H9 (cell line): ENCODE measurements around the gene ADAMTS13. TPM values are rescaled to one million over a fixed set of nuclear protein-coding genes. Genes with fewer than 3 reads are reported as not detected.

ENCODE experiments used
- DNase-seq: peaks from one replicate; pipeline ENCODE4 v3.0.0-alpha.2; 2017
- H2AFZ ChIP-seq: one replicate; pipeline ENCODE4 v1.6.1; 2013; ENCODE audit warnings: mild to moderate bottlenecking, low read length, control low read depth, moderate library complexity
- H2AK5ac ChIP-seq: 2 replicates; pipeline ENCODE4 v1.6.1; 2013; ENCODE audit warnings: low read length, control low read depth, mixed read lengths; ENCODE audit not compliant: insufficient read length
- H2BK120ac ChIP-seq: one replicate; pipeline ENCODE4 v1.6.1; 2013; ENCODE audit warnings: low read depth, mild to moderate bottlenecking, low read length, control low read depth, inconsistent platforms; ENCODE audit not compliant: poor library complexity, severe bottlenecking
- H2BK12ac ChIP-seq: 2 replicates; pipeline ENCODE4 v1.6.1; 2013; ENCODE audit warnings: low read length, control low read depth, mixed read lengths, low read depth; ENCODE audit not compliant: insufficient read length
- H2BK15ac ChIP-seq: 2 replicates; pipeline ENCODE4 v1.6.1; 2013; ENCODE audit warnings: low read depth, low read length, control low read depth
- H2BK20ac ChIP-seq: one replicate; pipeline ENCODE4 v1.6.1; 2013; ENCODE audit warnings: low read depth, mild to moderate bottlenecking, low read length, control low read depth, inconsistent platforms; ENCODE audit not compliant: poor library complexity, severe bottlenecking
- H2BK5ac ChIP-seq: 2 replicates; pipeline ENCODE4 v1.6.1; 2013; ENCODE audit warnings: low read length, control low read depth, mixed read lengths; ENCODE audit not compliant: insufficient read length
- H3K14ac ChIP-seq: 2 replicates; pipeline ENCODE4 v1.6.1; 2013; ENCODE audit warnings: low read length, control low read depth; ENCODE audit not compliant: insufficient read depth
- H3K18ac ChIP-seq: 2 replicates; pipeline ENCODE4 v1.6.1; 2013; ENCODE audit warnings: low read depth, mild to moderate bottlenecking, mixed read lengths, low read length, control low read depth; ENCODE audit not compliant: insufficient read length
- H3K23ac ChIP-seq: 2 replicates; pipeline ENCODE4 v1.6.1; 2013; ENCODE audit warnings: low read length, control low read depth, mixed read lengths, low read depth; ENCODE audit not compliant: insufficient read length
- H3K23me2 ChIP-seq: 2 replicates; pipeline ENCODE4 v1.6.1; 2013; ENCODE audit warnings: low read depth, mild to moderate bottlenecking, mixed read lengths, low read length, control low read depth; ENCODE audit not compliant: insufficient read length, poor library complexity, severe bottlenecking
- H3K27ac ChIP-seq: 2 replicates; pipeline ENCODE4 v1.5.1; 2013; ENCODE audit warnings: low read length, control low read depth, mixed read lengths, low read depth; ENCODE audit not compliant: insufficient read length
- H3K27me3 ChIP-seq: 2 replicates; pipeline ENCODE4 v1.6.1; 2013; ENCODE audit warnings: low read length, control low read depth, inconsistent platforms; ENCODE audit not compliant: insufficient read depth
- H3K4ac ChIP-seq: 2 replicates; pipeline ENCODE4 v1.6.1; 2013; ENCODE audit warnings: low read depth, mild to moderate bottlenecking, control low read depth, inconsistent platforms, low read length, moderate library complexity
- H3K4me1 ChIP-seq: 2 replicates; pipeline ENCODE4 v1.6.1; 2013; ENCODE audit warnings: low read length, control low read depth, inconsistent platforms; ENCODE audit not compliant: insufficient read depth
- H3K4me2 ChIP-seq: 2 replicates; pipeline ENCODE4 v1.6.1; 2013; ENCODE audit warnings: low read length, control low read depth, mixed read lengths; ENCODE audit not compliant: insufficient read length, insufficient read depth
- H3K56ac ChIP-seq: 2 replicates; pipeline ENCODE4 v1.6.1; 2013; ENCODE audit warnings: low read depth, mild to moderate bottlenecking, mixed read lengths, low read length, control low read depth; ENCODE audit not compliant: insufficient read length
- H3K79me1 ChIP-seq: 2 replicates; pipeline ENCODE4 v1.6.1; 2013; ENCODE audit warnings: low read depth, mild to moderate bottlenecking, moderate library complexity, low read length, control low read depth, inconsistent platforms; ENCODE audit not compliant: insufficient read depth, poor library complexity, severe bottlenecking
- H3K79me2 ChIP-seq: 2 replicates; pipeline ENCODE4 v1.6.1; 2013; ENCODE audit warnings: low read length, control low read depth, inconsistent platforms; ENCODE audit not compliant: insufficient read depth
- H3K9ac ChIP-seq: 2 replicates; pipeline ENCODE4 v1.6.1; 2013; ENCODE audit warnings: low read length, control low read depth, mixed read lengths; ENCODE audit not compliant: insufficient read length; ENCODE audit errors: extremely low read depth
- H3K9me3 ChIP-seq: one replicate; pipeline ENCODE4 v1.6.1; 2013; ENCODE audit warnings: low read depth, low read length, inconsistent platforms; ENCODE audit not compliant: control insufficient read depth
- H3T11ph ChIP-seq: one replicate; pipeline ENCODE4 v1.6.1; 2013; ENCODE audit warnings: mild to moderate bottlenecking, low read length, control low read depth, inconsistent platforms
- H4K20me1 ChIP-seq: one replicate; pipeline ENCODE4 v1.6.1; 2013; ENCODE audit not compliant: control insufficient read depth, insufficient read length, insufficient read depth
- H4K5ac ChIP-seq: 2 replicates; pipeline ENCODE4 v1.6.1; 2013; ENCODE audit warnings: low read depth, mild to moderate bottlenecking, mixed read lengths, low read length, control low read depth; ENCODE audit not compliant: insufficient read length
- H4K8ac ChIP-seq: replicated peaks from 2 replicates; pipeline ENCODE4 v1.6.1; 2013; ENCODE audit warnings: low read length, control low read depth, mixed read lengths, low read depth; ENCODE audit not compliant: insufficient read length
- H4K91ac ChIP-seq: 2 replicates; pipeline ENCODE4 v1.6.1; 2013; ENCODE audit warnings: low read depth, mild to moderate bottlenecking, moderate library complexity, mixed read lengths, low read length, control low read depth; ENCODE audit not compliant: insufficient read length
- H3K27ac Mint-ChIP-seq, 3 experiments: 2 replicates in 2 of 3; 3 replicates in 1 of 3; pipeline ENCODE4 v1.8.0; 2020 to 2021; ENCODE audit warnings: mixed read lengths in 3 of 3, mild to moderate bottlenecking in 1 of 3, moderate library complexity in 1 of 3
- H3K27me3 Mint-ChIP-seq: 2 replicates; pipeline ENCODE4 v1.8.0; 2021; ENCODE audit warnings: low read depth, mild to moderate bottlenecking, moderate library complexity, mixed read lengths
- H3K36me3 Mint-ChIP-seq, 3 experiments: 2 replicates in 2 of 3; 3 replicates in 1 of 3; pipeline ENCODE4 v1.8.0; 2020 to 2021; ENCODE audit warnings: low read depth in 3 of 3, mixed read lengths in 3 of 3; ENCODE audit not compliant: insufficient read depth in 1 of 3
- H3K4me1 Mint-ChIP-seq, 2 experiments: 2 replicates each; pipeline ENCODE4 v1.8.0; 2020; ENCODE audit warnings: mixed read lengths in 2 of 2
- H3K4me3 Mint-ChIP-seq, 2 experiments: 2 replicates in 1 of 2; 3 replicates in 1 of 2; pipeline ENCODE4 v1.8.0; 2020 to 2021; ENCODE audit warnings: mild to moderate bottlenecking in 2 of 2, mixed read lengths in 2 of 2, moderate library complexity in 1 of 2
- H3K9me3 Mint-ChIP-seq, 2 experiments: 2 replicates in 1 of 2; 3 replicates in 1 of 2; pipeline ENCODE4 v1.8.0; 2020; ENCODE audit warnings: mild to moderate bottlenecking in 2 of 2, mixed read lengths in 2 of 2, moderate library complexity in 1 of 2
- WGBS: extraction: QIAGEN DNeasy Blood & Tissue Kit; methylation state at CpG from one replicate; pipeline ENCODE4 v1.1.7; 2013; ENCODE audit warnings: missing lambda C conversion rate, low lambda C conversion rate, mixed read lengths; ENCODE audit not compliant: insufficient read length; ENCODE audit errors: extremely low coverage; 5-methylcytosine and 5-hydroxymethylcytosine counted together
- total RNA-seq: library from RNA; stranded (reverse); gene quantifications from 2 replicates; pipeline ENCODE4 v1.2.1, GENCODE V29; 2021
- TF ChIP-seq, protein P1 (sequence below): fragments of 200-600 bp; sonication (generic); conservative IDR thresholded peaks from 3 replicates; pipeline ENCODE4 v1.8.0; 2021; ENCODE audit warnings: antibody characterized with exemption, mild to moderate bottlenecking

ADAMTS13 gene
- total RNA-seq, 1 experiment from 2014 or later: 8.8 TPM

DNA sequence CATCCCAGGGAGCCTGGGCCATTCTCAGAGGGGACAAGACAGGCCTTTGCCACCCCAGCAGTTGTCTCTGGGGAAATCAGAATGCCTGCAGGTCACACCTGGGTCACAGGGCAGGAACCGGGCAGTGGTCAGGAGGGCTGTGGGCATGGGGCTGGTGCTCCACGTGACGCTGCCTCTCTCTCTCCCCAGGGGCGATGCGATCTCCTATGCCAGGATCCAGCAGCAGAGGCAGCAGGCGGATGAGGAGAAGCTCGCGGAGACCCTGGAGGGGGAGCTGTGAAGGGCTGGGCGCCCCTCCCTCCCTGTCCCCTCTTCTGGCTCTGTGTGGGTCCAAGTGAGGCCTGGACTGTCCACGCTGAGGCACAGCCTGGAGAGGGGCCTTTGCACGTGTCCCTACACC, 46.2 kb downstream of the ADAMTS13 start:
- Histone ChIP-seq H3K79me1 (no peaks in the 10 kb centered on the region), H3K23me2 (no peaks in the 10 kb centered on the region), H3K9ac (no peak overlapping the region), H3K4me1 (no peaks in the 10 kb centered on the region), H2AK5ac (no peak overlapping the region), H3K9me3 (no peaks in the 10 kb centered on the region), H2BK120ac (no peak overlapping the region), H3K27ac (no peak overlapping the region), H3K23ac (no peak overlapping the region), H4K20me1 (no peaks in the 10 kb centered on the region), H2BK15ac (no peak overlapping the region), H3K14ac (no peak overlapping the region), H2BK12ac (no peak overlapping the region), H4K91ac (no peak overlapping the region), H4K5ac (no peak overlapping the region), H3T11ph (no peak overlapping the region), H3K4me2 (no peak overlapping the region), H3K18ac (no peak overlapping the region), H3K79me2 (no peaks in the 10 kb centered on the region), H3K4ac (no peak overlapping the region), H4K8ac (no peak overlapping the region), H2AFZ (no peak overlapping the region), H3K56ac (no peak overlapping the region), H2BK5ac (no peak overlapping the region), H2BK20ac (no peak overlapping the region), H3K27me3 (no peaks in the 10 kb centered on the region)
- H3K4me1 Mint-ChIP-seq: peaks cover under 1 to 2% of the 10 kb centered on the region in 2 experiments; a peak in 3 of 4 replicates
- no CpG with 5 or more reads among the region's 11 CpGs for WGBS
- H3K36me3 Mint-ChIP-seq: peaks cover 1 to 17% (median 11%) of the 10 kb centered on the region in 3 experiments; a peak in 6 of 7 replicates
- H3K4me3 Mint-ChIP-seq: no peak overlapping the region
- no peaks in the 10 kb centered on the region for H3K9me3 Mint-ChIP-seq
- TF ChIP-seq, protein P1, sequence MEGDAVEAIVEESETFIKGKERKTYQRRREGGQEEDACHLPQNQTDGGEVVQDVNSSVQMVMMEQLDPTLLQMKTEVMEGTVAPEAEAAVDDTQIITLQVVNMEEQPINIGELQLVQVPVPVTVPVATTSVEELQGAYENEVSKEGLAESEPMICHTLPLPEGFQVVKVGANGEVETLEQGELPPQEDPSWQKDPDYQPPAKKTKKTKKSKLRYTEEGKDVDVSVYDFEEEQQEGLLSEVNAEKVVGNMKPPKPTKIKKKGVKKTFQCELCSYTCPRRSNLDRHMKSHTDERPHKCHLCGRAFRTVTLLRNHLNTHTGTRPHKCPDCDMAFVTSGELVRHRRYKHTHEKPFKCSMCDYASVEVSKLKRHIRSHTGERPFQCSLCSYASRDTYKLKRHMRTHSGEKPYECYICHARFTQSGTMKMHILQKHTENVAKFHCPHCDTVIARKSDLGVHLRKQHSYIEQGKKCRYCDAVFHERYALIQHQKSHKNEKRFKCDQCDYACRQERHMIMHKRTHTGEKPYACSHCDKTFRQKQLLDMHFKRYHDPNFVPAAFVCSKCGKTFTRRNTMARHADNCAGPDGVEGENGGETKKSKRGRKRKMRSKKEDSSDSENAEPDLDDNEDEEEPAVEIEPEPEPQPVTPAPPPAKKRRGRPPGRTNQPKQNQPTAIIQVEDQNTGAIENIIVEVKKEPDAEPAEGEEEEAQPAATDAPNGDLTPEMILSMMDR: no peak
- H3K27me3 Mint-ChIP-seq: no peaks in the 10 kb centered on the region
- no peak for DNase-seq
- no peak overlapping the region for H3K27ac Mint-ChIP-seq
